OCI-LY3 (cell line): ENCODE measurements around the gene TCF12.

Experiments
- CTCF ChIP-seq: fragments of 200-600, 300-600 bp; sonication (generic); IDR thresholded peaks from 2 replicates; pipeline ENCODE4 v1.5.1; 2014; ENCODE audit warnings: antibody characterized with exemption, low read length, low read depth
- EZH2phosphoT487 ChIP-seq: fragments of 200-600 bp; shearing (Covaris generic); IDR thresholded peaks from 2 replicates; pipeline ENCODE4 v1.6.1; 2018; ENCODE audit warnings: antibody characterized with exemption, mixed run types, low read depth

GRCh38 chr15:56965231-56966013 lies 47.0 kb downstream of the TCF12 start:
- TF ChIP-seq CTCF (no peak), EZH2phosphoT487 (no peak)
